ENCODE data around the gene ATF6. TPM values are rescaled to one million over a fixed set of nuclear protein-coding genes. Genes with fewer than 3 reads are reported as not detected.

ATF6 gene
- total and polyA plus RNA-seq, 3 donors from 2014 or later: 22.6 to 38.2 (median 38.0) TPM

- H3K9me3 ChIP-seq: no peaks in the 10 kb centered on the region
- intact Hi-C loops (cut with DNase I; ENCODE audit: low total_unique reads): no loop called here
- H3K4me3 ChIP-seq: no peak overlapping the region
- DNase-seq: no peak
- WGBS, 2 donors: 93 to 95% methylated on average over 5 of the region's 5 CpGs
- H3K4me1 ChIP-seq: no peaks in the 10 kb centered on the region
- no peaks in the 10 kb centered on the region for H3K36me3 ChIP-seq (ENCODE audit: low read depth, missing control alignments)
- TF ChIP-seq, protein P1, sequence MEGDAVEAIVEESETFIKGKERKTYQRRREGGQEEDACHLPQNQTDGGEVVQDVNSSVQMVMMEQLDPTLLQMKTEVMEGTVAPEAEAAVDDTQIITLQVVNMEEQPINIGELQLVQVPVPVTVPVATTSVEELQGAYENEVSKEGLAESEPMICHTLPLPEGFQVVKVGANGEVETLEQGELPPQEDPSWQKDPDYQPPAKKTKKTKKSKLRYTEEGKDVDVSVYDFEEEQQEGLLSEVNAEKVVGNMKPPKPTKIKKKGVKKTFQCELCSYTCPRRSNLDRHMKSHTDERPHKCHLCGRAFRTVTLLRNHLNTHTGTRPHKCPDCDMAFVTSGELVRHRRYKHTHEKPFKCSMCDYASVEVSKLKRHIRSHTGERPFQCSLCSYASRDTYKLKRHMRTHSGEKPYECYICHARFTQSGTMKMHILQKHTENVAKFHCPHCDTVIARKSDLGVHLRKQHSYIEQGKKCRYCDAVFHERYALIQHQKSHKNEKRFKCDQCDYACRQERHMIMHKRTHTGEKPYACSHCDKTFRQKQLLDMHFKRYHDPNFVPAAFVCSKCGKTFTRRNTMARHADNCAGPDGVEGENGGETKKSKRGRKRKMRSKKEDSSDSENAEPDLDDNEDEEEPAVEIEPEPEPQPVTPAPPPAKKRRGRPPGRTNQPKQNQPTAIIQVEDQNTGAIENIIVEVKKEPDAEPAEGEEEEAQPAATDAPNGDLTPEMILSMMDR (IDR thresholded peaks at IDR 0.05): no peak
- no peak for TF ChIP-seq POLR2A (IDR thresholded peaks at IDR 0.05)
- no peaks in the 10 kb centered on the region for H3K27me3 ChIP-seq
- no peak overlapping the region for H3K27ac ChIP-seq
These were observed 242.7 kb downstream of the ATF6 start for GRCh38 chr1:162008799-162009198.

DNA sequence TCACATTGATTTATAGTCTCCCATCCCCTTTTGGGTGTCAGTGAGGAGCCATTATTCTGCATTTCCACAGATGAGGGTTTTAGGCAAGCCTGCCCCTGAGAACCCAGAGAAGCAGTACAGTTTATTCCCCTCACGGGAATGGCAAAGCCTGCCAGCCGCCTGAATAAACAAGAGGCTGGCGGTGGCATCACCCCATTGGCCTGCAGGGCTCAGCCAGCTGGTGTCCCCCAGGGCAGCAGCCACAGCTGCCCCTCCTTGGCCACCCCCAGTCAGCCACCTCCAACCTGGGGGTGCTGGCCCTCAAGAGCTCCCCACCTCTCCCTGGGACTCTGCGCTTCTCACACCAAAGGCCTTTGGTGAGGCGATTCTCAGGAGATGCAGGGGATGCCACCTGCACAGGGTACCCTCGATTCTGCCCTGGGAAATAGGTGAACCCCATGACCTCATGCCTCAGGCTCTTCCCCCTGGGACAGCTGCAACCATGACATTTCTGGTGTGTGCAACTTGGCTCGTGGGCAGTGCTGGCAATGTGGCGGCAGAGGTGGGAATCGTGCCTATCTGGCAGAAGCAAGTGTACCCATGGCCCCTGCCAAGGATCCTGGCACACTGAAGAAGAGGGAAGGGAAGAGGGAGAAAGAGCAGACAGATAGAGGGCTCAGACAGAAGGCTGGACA, 243.5 kb downstream of the ATF6 start:
- Histone ChIP-seq H3K4me3 (no peak overlapping the region), H3K36me3 (ENCODE audit: low read depth, missing control alignments) (no peaks in the 10 kb centered on the region), H3K27me3 (no peaks in the 10 kb centered on the region), H3K9me3 (no peaks in the 10 kb centered on the region), H3K27ac (no peak overlapping the region), H3K4me1 (peaks cover 2% of the 10 kb centered on the region)
- intact Hi-C loops (cut with DNase I; ENCODE audit: low total_unique reads): no loop called here
- no peak for DNase-seq
- no peak for TF ChIP-seq POLR2A (IDR thresholded peaks at IDR 0.05)
- TF ChIP-seq, protein P1 (IDR thresholded peaks at IDR 0.05): no peak
- WGBS, 2 donors: 75 to 82% methylated on average over 5 to 9 of the region's 9 CpGs

GRCh38 chr1:162010175-162010506, 244.0 kb downstream of the ATF6 start:
- H3K27ac ChIP-seq: no peak overlapping the region

GRCh38 chr1:162011337-162012012, 245.4 kb downstream of the ATF6 start:
- H3K27ac ChIP-seq: no peak overlapping the region
- H3K27me3 ChIP-seq: no peaks in the 10 kb centered on the region
- WGBS, 2 donors: 46 to 62% methylated on average over 9 of the region's 9 CpGs
- TF ChIP-seq, protein P1 (IDR thresholded peaks at IDR 0.05): no peak
- TF ChIP-seq POLR2A (IDR thresholded peaks at IDR 0.05): no peak
- H3K4me1 ChIP-seq: peaks cover 18% of the 10 kb centered on the region
- no peak overlapping the region for H3K4me3 ChIP-seq
- DNase-seq: no peak
- intact Hi-C loops (cut with DNase I; ENCODE audit: low total_unique reads): no loop called here
- H3K36me3 ChIP-seq (ENCODE audit: low read depth, missing control alignments): no peaks in the 10 kb centered on the region
- H3K9me3 ChIP-seq: no peaks in the 10 kb centered on the region

More at GRCh38 chr1:162010175-162010506, 244.0 kb downstream of the ATF6 start:
- TF ChIP-seq, protein P1 (IDR thresholded peaks at IDR 0.05): no peak
- no peak for TF ChIP-seq POLR2A (IDR thresholded peaks at IDR 0.05)
- Histone ChIP-seq H3K4me3 (no peak overlapping the region), H3K27me3 (no peaks in the 10 kb centered on the region), H3K36me3 (ENCODE audit: low read depth, missing control alignments) (no peaks in the 10 kb centered on the region), H3K9me3 (no peaks in the 10 kb centered on the region), H3K4me1 (peaks cover 7% of the 10 kb centered on the region)
- 74 to 87% methylated on average over 3 of the region's 3 CpGs for WGBS, 2 donors
- intact Hi-C loops (cut with DNase I; ENCODE audit: low total_unique reads): no loop called here
- no peak for DNase-seq

- Histone ChIP-seq H3K9me3 (no peaks in the 10 kb centered on the region), H3K4me3 (no peak overlapping the region), H3K27ac (no peak overlapping the region), H3K36me3 (ENCODE audit: low read depth, missing control alignments) (no peaks in the 10 kb centered on the region), H3K4me1 (peaks cover 18% of the 10 kb centered on the region), H3K27me3 (no peaks in the 10 kb centered on the region)
- no peak for DNase-seq
- intact Hi-C loops (cut with DNase I; ENCODE audit: low total_unique reads): no loop called here
- TF ChIP-seq, protein P1 (IDR thresholded peaks at IDR 0.05): no peak
- no peak for TF ChIP-seq POLR2A (IDR thresholded peaks at IDR 0.05)
These were observed 247.2 kb downstream of the ATF6 start for GRCh38 chr1:162013289-162013688.

Data from testis (tissue), 3 donors.